ENCODE measurements around the gene LIN37. TPM values are rescaled to one million over a fixed set of nuclear protein-coding genes. Genes with fewer than 3 reads are reported as not detected.

Gene LIN37
- total and polyA plus RNA-seq, 3 donors from 2014 or later, result 24.8 to 30.2 (median 30.2) TPM

DNA sequence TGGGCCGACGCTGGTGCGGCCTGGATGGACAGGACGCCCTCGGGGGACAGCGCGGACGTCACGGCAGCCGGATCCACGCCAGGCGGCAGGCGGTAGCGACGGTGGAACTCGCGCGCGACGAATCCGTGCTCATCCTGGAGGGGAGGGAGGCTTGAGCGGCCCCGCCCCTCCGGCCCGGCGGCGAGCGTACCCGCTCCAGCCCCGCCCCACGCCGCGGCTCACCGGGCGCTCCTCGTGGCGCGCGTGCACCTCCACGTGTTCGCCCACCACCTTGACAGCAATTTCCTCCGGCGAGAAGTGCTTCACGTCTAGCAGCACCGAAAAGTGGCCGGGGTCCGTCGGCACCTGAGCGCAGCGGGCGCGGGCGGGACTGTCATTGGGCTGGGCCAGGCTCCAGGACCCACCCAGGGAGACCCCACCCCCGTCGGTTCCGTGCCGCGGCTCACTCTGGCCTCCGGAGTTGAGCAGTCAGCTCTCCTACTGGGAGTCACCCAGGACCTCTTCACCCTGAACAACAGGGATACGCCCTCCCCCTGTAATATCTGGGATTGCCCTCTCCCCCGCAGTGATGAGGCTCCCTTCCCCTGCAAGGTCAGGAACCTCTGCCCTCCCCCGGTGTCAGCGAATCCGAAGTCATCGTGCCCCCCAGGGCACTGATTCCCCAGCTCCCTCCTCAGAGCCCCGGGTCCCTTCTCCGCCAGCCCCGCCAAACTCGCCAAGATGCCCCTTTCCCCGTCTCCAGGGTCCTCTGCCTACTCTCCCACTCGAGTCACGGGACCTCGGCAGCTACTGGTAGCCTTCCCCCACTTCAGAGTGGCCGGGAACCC is 7.4 kb downstream of the LIN37 start:
- peak; percentile 79 for DNase-seq
- 15 to 32% methylated on average over 23 to 72 of the region's 74 CpGs for WGBS, 2 donors
- Histone ChIP-seq H3K9me3 (no peaks in the 10 kb centered on the region), H3K4me3 (peak overlapping the region; percentile 88 to 92), H3K36me3 (ENCODE audit: low read depth, missing control alignments) (no peaks in the 10 kb centered on the region), H3K27ac (peak overlapping the region; percentile 91 to 97), H3K4me1 (peaks cover 24% of the 10 kb centered on the region), H3K27me3 (no peaks in the 10 kb centered on the region)
- no peak for TF ChIP-seq POLR2A (IDR thresholded peaks at IDR 0.05)
- TF ChIP-seq, protein P1, sequence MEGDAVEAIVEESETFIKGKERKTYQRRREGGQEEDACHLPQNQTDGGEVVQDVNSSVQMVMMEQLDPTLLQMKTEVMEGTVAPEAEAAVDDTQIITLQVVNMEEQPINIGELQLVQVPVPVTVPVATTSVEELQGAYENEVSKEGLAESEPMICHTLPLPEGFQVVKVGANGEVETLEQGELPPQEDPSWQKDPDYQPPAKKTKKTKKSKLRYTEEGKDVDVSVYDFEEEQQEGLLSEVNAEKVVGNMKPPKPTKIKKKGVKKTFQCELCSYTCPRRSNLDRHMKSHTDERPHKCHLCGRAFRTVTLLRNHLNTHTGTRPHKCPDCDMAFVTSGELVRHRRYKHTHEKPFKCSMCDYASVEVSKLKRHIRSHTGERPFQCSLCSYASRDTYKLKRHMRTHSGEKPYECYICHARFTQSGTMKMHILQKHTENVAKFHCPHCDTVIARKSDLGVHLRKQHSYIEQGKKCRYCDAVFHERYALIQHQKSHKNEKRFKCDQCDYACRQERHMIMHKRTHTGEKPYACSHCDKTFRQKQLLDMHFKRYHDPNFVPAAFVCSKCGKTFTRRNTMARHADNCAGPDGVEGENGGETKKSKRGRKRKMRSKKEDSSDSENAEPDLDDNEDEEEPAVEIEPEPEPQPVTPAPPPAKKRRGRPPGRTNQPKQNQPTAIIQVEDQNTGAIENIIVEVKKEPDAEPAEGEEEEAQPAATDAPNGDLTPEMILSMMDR (IDR thresholded peaks at IDR 0.05), result no peak
- intact Hi-C loops (cut with DNase I; ENCODE audit: low total_unique reads), result no loop called here

DNA sequence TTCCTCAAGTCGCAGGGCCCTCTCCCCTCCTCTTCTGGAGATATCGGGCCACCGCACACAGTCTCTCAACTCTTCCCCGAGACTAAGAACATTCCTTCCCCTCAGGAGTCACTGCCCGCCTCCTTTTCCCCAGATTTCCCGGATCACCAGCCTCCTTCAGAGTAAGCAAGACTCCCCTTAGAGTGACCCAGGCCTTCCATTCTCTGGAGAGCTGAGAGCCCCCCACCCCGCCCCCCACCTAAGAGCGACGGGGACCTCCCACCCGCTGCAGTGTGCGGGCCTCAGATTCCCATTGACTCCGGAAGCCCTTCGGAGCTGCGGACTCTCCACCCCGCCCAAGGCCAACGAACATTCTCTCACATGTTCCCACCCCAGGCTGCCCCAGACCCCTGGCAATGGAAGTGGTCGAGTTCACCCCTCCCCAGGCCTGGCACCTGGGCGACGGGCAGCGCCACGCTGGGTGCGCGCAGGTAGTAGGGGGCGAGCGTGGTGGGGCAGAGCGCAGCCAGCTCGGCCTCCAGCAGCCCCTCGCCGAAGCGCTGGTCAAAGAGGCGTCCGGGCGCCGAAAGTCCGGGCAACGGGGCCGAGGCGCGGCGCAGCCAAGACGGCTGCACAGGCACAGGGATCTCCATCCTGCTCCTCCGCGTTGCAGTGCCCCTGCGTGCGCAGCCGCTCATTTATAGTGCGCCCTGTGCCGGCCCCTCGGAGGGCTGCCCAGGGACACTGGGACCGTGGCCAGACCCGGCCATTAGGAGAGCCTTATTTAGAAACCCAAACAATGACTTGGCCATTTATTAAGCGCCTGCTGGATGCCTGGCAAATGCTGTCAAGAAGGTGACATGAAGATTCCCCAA is 8.2 kb downstream of the LIN37 start, which contains the start of gene HSPB6:
HSPB6 (minus strand) TSS at position 653 of the 854 bp plus-strand sequence; CDS start at position 632, 21 bp downstream.
- intact Hi-C loops (cut with DNase I; ENCODE audit: low total_unique reads), result no loop called here
- DNase-seq, result peak; percentile 68
- H3K36me3 ChIP-seq (ENCODE audit: low read depth, missing control alignments), result no peaks in the 10 kb centered on the region

DNA sequence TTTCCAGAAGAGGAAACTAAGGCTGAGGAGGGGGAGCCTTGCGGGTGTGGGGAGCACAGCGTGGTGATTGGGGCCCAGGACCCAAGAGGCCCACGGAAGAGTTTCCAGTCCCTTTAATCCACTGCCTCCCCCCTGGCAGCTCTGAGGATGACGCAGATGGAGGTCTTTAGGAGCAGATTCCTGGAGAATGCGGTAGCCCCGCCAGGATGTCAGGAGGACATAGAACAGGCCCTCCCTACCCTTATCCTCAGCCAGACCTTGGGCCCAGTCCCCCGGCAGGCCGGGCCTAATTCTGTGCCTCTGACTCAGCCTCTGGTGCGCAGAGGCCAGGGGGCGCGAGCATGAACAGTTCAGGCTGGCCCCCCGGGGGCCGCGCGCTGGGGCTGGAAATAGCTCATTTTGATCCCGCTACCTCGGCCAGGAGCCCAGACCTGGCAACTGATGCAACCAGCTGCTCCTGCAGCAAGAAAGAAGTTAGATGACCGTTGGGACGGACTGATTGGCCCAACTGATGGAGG is 8.9 kb downstream of the LIN37 start:
- 4 to 8% methylated on average over 12 to 14 of the region's 19 CpGs for WGBS, 2 donors
- no peaks in the 10 kb centered on the region for H3K27me3 ChIP-seq
- peak overlapping the region; percentile 88 to 92 for H3K4me3 ChIP-seq
- no peaks in the 10 kb centered on the region for H3K9me3 ChIP-seq
- intact Hi-C loops (cut with DNase I; ENCODE audit: low total_unique reads), result no loop called here
- peak overlapping the region; percentile 91 to 97 for H3K27ac ChIP-seq
- no peak for TF ChIP-seq POLR2A (IDR thresholded peaks at IDR 0.05)
- TF ChIP-seq, protein P1 (IDR thresholded peaks at IDR 0.05), result no peak
- DNase-seq, result peak; percentile 91
- peaks cover 24% of the 10 kb centered on the region for H3K4me1 ChIP-seq
- H3K36me3 ChIP-seq (ENCODE audit: low read depth, missing control alignments), result no peaks in the 10 kb centered on the region

More for the DNA sequence above, 8.2 kb downstream of the LIN37 start, which contains the start of gene HSPB6:
- Histone ChIP-seq H3K27me3 (no peaks in the 10 kb centered on the region), H3K4me1 (peaks cover 24% of the 10 kb centered on the region), H3K9me3 (no peaks in the 10 kb centered on the region), H3K4me3 (peak within 1 kb of the TSS; percentile 88 to 92), H3K27ac (peak within 1 kb of the TSS; percentile 91 to 97)
- WGBS, 2 donors, result 4 to 16% methylated on average over 22 to 41 of the region's 52 CpGs
- TF ChIP-seq, protein P1 (IDR thresholded peaks at IDR 0.05), result no peak
- TF ChIP-seq POLR2A (IDR thresholded peaks at IDR 0.05), result no peak

DNA sequence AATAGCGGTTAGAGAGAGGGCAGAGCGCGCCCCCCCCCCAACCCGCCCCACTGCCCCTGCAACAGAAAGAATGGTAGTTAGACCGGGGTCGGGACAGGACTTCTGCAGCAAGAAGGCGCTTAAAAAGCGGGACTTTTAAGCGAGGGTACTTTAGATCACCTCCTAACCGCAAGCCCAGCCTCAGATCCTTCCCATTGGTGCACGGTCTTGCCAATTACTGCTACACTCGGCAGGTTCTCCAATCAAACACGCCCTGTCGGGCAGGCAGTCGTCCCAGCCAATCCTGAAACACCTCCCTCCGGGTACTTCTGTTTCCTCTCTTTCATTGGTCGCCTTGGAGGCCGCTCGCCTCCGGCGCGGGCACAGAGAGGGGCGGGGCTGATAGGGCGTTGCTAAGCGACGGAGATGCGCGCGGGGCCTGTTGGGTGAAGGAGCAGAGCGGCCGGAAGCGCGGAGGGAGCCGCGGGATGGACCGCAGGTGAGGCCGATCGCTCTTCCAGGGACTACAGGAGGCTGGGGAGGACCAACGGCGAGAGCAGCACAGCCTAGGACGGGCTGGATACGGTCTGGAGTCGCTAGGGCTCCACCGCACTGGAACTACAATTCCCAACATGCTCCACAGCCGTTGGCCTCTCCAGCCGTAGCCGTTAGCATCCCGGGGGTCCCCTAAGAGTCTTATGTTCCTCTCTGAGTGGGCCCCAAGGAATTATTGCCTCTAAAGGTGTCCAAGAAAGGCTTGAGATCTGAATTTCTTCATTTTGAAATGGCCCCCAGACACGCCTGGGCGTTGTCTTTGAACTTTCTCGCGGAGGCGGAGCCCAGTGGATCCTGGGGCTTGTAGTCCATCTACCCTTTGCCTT is 9.6 kb downstream of the LIN37 start, which contains the start of gene PROSER3:
PROSER3 (plus strand) TSS at position 428 of the 860 bp plus-strand sequence; CDS start at position 468, 40 bp downstream.
- intact Hi-C loops (cut with DNase I; ENCODE audit: low total_unique reads), result no loop called here
- DNase-seq, result peak; percentile 99
- TF ChIP-seq POLR2A (IDR thresholded peaks at IDR 0.05), result no peak
- TF ChIP-seq, protein P1 (IDR thresholded peaks at IDR 0.05), result peak in 1 of 3 experiments; percentile 1
- Histone ChIP-seq H3K27me3 (no peaks in the 10 kb centered on the region), H3K36me3 (ENCODE audit: low read depth, missing control alignments) (no peaks in the 10 kb centered on the region), H3K4me1 (peaks cover 24% of the 10 kb centered on the region), H3K9me3 (no peaks in the 10 kb centered on the region), H3K27ac (peak within 1 kb of the TSS; percentile 91 to 97), H3K4me3 (peak within 1 kb of the TSS; percentile 88 to 92)
- 0% methylated on average over 32 to 44 of the region's 53 CpGs for WGBS, 2 donors

Measured in testis (tissue), 3 donors.